BE2C (cell line): ENCODE measurements around the gene AGRN.
"Not testable (repeated sequence)": the region's sequence is repeated elsewhere in the genome, so short reads cannot be mapped to it uniquely, and the experiment has no call there.

Experiments used
- DNase-seq: peaks from one replicate; pipeline ENCODE4 v3.0.0-alpha.2; 2020
- H3K27me3 ChIP-seq: fragments of 250-450 bp; sonication (Bioruptor Pico); 2 replicates; pipeline ENCODE4 v1.5.1; 2020; ENCODE audit warnings: mild to moderate bottlenecking
- H3K36me3 ChIP-seq: fragments of 250-450 bp; sonication (Bioruptor Pico); 2 replicates; pipeline ENCODE4 v1.5.1; 2020; ENCODE audit warnings: mild to moderate bottlenecking
- H3K4me1 ChIP-seq: fragments of 250-450 bp; sonication (Bioruptor Pico); 2 replicates; pipeline ENCODE4 v1.5.1; 2020
- H3K4me3 ChIP-seq: 2 replicates; pipeline ENCODE4 v1.5.1; 2011; ENCODE audit warnings: low read depth, low read length
- H3K9me3 ChIP-seq: fragments of 250-450 bp; sonication (Bioruptor Pico); 2 replicates; pipeline ENCODE4 v1.5.1; 2020
- TF ChIP-seq, protein P1 (sequence below): IDR thresholded peaks from 2 replicates; pipeline ENCODE4 v1.5.1; 2012; ENCODE audit warnings: mild to moderate bottlenecking, low read depth, low read length

AGRN gene

DNA sequence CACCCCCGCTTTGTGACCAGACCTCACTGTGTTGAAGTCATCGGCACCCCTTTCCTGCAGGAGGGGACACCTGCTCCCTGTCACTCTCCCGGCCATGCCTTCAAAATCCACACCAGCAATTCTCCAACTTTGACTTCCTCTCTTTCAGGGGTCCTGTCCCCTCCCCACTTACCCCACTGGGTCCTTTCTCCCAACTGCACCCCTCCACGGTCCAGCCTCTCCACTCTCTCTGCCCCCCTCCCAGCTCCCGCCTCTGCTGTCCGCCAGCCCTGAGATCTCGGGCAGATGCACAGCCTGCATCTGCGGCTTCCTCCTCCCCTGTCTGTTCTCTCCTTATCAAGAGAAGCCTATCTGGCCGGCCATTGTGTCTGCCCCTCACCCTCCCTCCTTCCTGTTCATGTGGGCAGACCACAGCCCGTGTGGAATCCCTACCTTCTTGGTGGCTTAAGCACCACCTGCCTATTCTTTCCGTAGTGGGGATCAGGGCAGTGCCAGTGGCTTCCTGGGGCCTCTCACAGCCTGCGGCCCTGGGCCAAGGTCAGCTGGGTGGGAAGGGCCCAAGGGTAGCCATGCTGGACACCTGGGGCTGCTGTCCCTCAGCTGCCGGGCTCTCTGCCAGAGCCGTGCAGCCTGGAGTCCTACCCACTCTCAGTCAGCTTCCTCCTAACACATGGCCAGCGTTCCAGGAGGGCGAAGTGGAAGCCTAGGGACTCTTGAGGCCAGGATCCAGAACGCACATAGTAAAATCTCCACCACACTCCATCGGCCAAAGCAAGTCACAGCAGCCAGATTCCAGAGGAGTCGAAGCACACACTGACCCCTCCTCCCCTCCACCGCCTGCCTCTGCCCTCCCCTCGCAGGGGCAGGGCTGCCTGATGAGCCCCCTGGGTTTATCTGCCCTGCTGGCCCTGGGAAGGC, 14.9 kb upstream of the AGRN start:
- no peaks in the 10 kb centered on the region for H3K36me3 ChIP-seq
- TF ChIP-seq, protein P1, sequence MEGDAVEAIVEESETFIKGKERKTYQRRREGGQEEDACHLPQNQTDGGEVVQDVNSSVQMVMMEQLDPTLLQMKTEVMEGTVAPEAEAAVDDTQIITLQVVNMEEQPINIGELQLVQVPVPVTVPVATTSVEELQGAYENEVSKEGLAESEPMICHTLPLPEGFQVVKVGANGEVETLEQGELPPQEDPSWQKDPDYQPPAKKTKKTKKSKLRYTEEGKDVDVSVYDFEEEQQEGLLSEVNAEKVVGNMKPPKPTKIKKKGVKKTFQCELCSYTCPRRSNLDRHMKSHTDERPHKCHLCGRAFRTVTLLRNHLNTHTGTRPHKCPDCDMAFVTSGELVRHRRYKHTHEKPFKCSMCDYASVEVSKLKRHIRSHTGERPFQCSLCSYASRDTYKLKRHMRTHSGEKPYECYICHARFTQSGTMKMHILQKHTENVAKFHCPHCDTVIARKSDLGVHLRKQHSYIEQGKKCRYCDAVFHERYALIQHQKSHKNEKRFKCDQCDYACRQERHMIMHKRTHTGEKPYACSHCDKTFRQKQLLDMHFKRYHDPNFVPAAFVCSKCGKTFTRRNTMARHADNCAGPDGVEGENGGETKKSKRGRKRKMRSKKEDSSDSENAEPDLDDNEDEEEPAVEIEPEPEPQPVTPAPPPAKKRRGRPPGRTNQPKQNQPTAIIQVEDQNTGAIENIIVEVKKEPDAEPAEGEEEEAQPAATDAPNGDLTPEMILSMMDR: no peak
- H3K4me1 ChIP-seq: peaks cover 33% of the 10 kb centered on the region
- peaks cover 5% of the 10 kb centered on the region; the same call in 1 of the 2 replicates for H3K9me3 ChIP-seq
- peak; percentile 76 for DNase-seq
- H3K27me3 ChIP-seq: peaks cover 22% of the 10 kb centered on the region
- peak overlapping the region; percentile 41 for H3K4me3 ChIP-seq

DNA sequence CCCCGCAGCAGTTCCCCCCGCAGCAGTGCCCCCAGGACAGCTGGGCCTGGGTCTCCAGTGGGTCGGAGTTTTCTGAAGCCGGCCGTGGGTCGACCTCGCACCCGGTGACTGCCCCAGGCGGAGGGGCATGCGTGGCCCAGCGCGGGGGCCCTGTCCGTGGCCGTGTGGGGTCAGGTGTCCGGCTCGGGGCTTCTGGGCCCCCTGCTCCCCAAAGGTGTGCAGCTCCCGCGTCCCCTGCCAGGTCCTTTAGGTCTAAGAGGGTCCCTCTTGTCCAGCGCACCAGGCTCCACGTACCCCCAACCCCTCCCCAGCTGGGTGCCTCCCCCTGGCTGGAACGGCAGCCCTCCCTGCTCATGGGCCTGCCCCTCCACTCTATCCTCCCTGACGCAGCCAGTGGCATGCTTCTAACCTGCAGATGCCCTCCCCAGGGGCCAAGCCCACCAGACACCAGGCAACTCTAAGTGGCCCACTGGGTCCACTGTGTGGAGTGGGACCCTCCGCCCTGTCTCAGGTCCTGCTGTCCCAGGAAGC, 14.1 kb upstream of the AGRN start:
- peaks cover 33% of the 10 kb centered on the region for H3K4me1 ChIP-seq
- no peak for DNase-seq
- peaks cover 1% of the 10 kb centered on the region; the same call in 1 of the 2 replicates for H3K9me3 ChIP-seq
- TF ChIP-seq, protein P1: no peak
- no peaks in the 10 kb centered on the region for H3K36me3 ChIP-seq
- H3K4me3 ChIP-seq: no peak overlapping the region; the same call in 1 of the 2 replicates
- peaks cover 14% of the 10 kb centered on the region for H3K27me3 ChIP-seq

DNA sequence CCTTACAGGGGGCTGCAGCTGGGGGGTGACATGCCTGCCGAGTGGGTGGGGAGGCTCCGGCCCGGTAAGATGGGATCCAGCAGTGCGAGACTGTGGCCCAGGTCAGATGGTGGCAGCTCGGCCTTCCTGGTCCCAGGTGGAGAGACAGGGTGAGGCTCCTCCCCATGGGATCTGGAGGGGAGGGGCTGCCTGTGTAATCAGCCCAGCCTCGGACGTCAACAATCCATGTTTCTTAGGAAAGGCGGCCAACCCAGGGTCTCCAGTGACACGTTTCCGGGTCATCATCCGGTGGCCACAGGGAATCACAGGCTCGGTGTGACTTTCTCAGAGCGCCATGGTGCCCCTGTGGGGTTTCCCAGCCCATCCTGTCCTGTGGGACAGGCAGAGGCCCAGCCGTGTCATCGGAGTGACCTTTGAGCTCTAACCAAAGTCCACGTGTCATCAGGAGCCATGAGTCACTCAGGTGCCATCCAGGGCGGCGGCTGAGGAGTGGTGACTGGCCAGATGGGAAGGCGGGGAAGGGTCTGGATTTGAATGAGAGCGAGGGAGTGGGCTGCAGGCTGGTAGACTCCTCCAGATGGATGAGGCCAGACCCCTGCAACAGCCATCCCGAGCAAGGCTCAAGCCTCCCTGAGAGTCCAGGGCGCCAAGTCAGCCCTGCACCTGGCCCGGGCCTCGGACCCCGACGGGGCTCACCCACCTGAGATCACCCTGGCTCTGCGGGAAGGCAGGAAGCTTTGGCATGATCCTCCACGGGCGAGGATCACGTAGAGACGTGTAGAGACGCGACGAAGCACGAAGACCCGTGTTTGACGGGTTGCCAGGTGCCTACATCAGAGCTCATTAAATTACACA, 13.4 kb upstream of the AGRN start:
- peaks cover 33% of the 10 kb centered on the region for H3K4me1 ChIP-seq
- H3K9me3 ChIP-seq: no peaks in the 10 kb centered on the region
- no peak overlapping the region for H3K4me3 ChIP-seq
- peaks cover 7% of the 10 kb centered on the region for H3K27me3 ChIP-seq
- no peak for DNase-seq
- no peaks in the 10 kb centered on the region for H3K36me3 ChIP-seq
- TF ChIP-seq, protein P1: no peak

DNA sequence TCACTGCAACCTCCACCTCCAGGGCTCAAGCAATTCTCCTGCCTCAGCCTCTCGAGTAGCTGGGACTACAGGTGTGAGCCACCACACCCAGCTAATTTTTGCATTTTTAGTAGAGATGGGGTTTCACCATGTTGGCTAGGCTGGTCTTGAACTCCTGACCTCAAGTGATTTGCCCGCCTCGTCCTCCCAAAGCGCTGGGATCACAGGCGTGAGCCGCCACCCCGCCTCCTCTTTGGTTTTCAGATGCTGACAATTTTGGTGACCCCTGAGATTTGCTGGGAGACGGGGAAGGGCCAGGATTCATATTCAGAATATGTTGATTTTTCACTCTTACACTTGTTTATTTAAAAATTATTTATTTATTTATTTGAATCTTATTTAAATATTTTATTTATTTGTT, 9.8 kb upstream of the AGRN start:
- H3K27me3 ChIP-seq: not testable (repeated sequence)

DNA sequence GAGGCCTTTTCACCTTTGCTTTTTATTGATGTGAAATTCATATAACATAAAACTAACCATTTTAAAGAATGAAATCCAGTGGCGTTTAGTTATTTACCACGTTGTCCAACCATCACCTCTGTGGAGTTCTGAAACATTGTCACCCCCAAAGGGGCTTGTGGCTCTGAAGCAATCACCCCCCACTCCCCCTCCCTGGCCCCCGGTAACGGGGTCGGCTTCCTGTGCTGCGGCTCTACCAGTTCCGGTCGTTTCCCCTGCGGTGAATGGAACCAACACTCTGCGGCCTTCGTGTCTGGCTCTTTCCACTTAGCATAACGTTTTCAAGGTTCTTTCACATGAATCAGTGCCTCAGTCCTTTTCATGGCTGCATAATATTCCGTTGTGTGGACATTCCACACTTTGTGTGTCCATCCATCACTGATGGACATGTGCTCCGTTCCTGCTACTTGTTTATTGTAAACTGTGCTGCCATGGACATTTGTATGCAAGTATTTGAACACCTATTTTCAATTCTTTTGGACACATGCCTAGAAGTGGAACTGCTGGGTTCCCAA, 8.4 kb upstream of the AGRN start:
- H3K4me1 ChIP-seq: peaks cover 6% of the 10 kb centered on the region; the same call in 1 of the 2 replicates
- TF ChIP-seq, protein P1: no peak
- H3K27me3 ChIP-seq: no peaks in the 10 kb centered on the region
- no peaks in the 10 kb centered on the region for H3K36me3 ChIP-seq
- no peaks in the 10 kb centered on the region for H3K9me3 ChIP-seq
- DNase-seq: no peak
- no peak overlapping the region for H3K4me3 ChIP-seq

More for the DNA sequence above, 9.8 kb upstream of the AGRN start:
- not testable (repeated sequence) for H3K9me3 ChIP-seq, H3K4me3 ChIP-seq, H3K36me3 ChIP-seq, DNase-seq
- H3K4me1 ChIP-seq: peaks cover 19% of the 10 kb centered on the region

DNA sequence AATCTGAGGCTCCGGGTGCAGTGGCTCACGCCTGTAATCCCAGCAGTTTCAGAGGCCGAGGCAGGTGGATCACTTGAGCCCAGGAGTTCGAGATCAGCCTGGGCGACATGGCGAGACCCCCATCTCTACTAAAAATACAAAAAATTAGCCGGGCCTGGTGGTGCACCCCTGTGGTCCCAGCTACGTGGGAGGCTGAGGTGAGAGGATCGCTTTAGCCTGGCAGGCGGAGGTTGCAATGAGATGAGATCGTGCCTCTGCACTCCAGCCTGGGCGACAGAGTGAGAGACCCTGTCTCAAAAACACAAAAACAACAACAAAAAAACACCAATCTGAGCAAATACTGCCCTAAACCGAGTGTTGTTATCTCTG, 7.2 kb upstream of the AGRN start:
- H3K27me3 ChIP-seq: not testable (repeated sequence)

More for the DNA sequence above, 7.2 kb upstream of the AGRN start:
- not testable (repeated sequence) for H3K9me3 ChIP-seq, DNase-seq, H3K36me3 ChIP-seq, H3K4me1 ChIP-seq
- peak overlapping the region; percentile 85 for H3K4me3 ChIP-seq
